Kidney epithelial cell (primary cell): ENCODE measurements around the gene KIRREL3. TPM values are rescaled to one million over a fixed set of nuclear protein-coding genes. Genes with fewer than 3 reads are reported as not detected.

ENCODE experiments used
- DNase-seq: peaks from one replicate; pipeline ENCODE4 v3.0.0-alpha.2; 2010; ENCODE audit warnings: low read depth
- H3K27me3 ChIP-seq: 2 replicates; pipeline ENCODE4 v1.6.0; 2011; ENCODE audit warnings: low read length; ENCODE audit not compliant: control insufficient read depth, insufficient read depth
- H3K36me3 ChIP-seq: 2 replicates; pipeline ENCODE4 v1.5.1; 2011; ENCODE audit warnings: low read length; ENCODE audit not compliant: control insufficient read depth, insufficient read depth
- H3K4me3 ChIP-seq: 2 replicates; pipeline ENCODE4 v1.5.1; 2011; ENCODE audit warnings: low read depth, mild to moderate bottlenecking, control low read depth, low read length
- total RNA-seq: library from RNA; depleted of rRNA; stranded (reverse); fragments of >200 nt; gene quantifications from 2 replicates; pipeline ENCODE4 v1.2.3, GENCODE V29; 2015
- TF ChIP-seq, protein P1 (sequence below): IDR thresholded peaks from 2 replicates; pipeline ENCODE4 v1.5.1; 2011; ENCODE audit warnings: mild to moderate bottlenecking, moderate library complexity, low read length, control low read depth, inconsistent platforms; ENCODE audit not compliant: insufficient read depth, poor library complexity, severe bottlenecking

Gene KIRREL3
- total RNA-seq, 1 donor from 2014 or later, result 1.3 TPM

DNA sequence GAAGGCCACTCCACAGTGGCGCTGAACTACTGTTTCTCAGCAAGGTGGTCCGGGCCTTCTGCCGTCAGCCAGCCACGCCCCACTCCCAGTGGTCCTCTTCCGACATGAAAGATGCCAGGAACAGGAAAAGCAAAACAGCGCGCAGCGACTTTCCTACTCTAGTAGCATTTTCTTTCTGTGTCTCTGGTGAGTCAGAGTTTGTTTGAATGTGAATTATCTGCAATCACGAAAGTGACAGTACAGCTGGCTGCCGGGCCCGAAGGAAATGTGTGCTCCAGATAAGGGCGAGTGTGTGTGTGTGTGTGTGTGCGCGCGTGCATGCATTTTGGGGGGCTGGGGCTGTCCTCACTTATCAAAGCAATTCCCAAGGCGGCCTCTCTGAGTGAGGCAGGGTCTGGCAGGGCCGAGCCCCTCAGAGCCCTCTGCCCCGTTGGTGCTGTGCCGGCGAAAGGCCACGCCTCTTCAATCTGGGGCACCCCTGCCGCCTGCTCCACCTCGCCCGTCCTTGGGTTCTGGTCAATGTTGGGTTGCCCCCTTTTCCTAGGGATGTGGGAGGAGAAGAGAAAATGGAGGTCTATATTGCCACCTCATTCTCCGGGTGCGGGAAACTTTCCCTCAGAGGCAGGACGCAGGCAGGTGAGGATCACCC lies 288.5 kb downstream of the KIRREL3 start:
- no peaks in the 10 kb centered on the region for H3K36me3 ChIP-seq
- H3K27me3 ChIP-seq, result no peaks in the 10 kb centered on the region
- TF ChIP-seq, protein P1, sequence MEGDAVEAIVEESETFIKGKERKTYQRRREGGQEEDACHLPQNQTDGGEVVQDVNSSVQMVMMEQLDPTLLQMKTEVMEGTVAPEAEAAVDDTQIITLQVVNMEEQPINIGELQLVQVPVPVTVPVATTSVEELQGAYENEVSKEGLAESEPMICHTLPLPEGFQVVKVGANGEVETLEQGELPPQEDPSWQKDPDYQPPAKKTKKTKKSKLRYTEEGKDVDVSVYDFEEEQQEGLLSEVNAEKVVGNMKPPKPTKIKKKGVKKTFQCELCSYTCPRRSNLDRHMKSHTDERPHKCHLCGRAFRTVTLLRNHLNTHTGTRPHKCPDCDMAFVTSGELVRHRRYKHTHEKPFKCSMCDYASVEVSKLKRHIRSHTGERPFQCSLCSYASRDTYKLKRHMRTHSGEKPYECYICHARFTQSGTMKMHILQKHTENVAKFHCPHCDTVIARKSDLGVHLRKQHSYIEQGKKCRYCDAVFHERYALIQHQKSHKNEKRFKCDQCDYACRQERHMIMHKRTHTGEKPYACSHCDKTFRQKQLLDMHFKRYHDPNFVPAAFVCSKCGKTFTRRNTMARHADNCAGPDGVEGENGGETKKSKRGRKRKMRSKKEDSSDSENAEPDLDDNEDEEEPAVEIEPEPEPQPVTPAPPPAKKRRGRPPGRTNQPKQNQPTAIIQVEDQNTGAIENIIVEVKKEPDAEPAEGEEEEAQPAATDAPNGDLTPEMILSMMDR, result no peak
- no peak overlapping the region for H3K4me3 ChIP-seq
- no peak for DNase-seq

DNA sequence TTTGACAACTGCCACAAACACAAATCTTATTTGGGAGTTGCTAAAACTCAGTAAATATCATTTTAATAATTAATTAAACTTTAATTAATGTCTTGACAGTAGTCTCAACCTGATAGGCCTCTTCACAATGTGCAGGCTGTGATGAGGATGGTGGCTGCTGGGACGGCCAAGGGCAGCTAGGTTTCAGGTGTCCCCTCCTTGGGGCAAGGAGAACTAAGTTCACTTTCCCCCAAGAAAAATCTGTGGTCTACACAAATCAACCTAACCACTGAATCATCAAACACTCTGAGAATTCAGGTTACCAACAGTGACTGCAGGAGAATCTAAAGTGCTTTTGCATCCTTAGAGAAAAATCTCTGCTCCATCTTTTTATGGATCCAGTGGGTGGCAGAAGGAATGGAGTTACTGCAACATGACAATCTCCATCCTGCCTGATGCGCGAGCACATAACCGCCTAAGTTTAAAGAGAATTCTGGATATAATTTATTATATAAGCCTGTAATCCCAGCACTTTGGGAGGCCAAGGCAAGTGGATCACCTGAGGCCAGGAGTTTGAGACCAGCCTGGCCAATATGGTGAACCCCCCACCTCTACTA lies 289.7 kb downstream of the KIRREL3 start:
- no peaks in the 10 kb centered on the region for H3K27me3 ChIP-seq
- TF ChIP-seq, protein P1, result no peak

DNA sequence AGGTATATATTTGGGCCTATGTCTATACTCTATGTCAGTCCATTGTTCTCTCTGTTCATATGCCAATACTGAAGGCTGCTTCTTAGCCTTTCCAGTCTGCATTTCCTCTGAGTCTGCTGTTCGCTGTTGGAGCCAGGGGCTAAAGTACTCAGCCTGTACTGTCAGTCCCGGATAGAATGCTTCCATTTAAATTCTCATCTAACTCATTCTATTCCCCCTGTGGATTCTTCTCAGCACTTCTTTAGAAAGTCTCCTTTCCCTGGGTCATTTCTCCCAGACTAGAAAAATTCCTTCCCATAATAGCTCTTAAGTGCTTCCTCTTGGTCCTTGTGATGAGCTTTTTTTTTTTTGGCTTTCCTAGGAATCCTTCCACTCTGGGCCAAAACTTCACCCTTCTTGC lies 293.1 kb downstream of the KIRREL3 start:
- DNase-seq, result no peak
- TF ChIP-seq, protein P1, result no peak
- H3K36me3 ChIP-seq, result no peaks in the 10 kb centered on the region
- H3K4me3 ChIP-seq, result no peak overlapping the region
- no peaks in the 10 kb centered on the region for H3K27me3 ChIP-seq

More for the DNA sequence above, 289.7 kb downstream of the KIRREL3 start:
- no peak for DNase-seq
- no peak overlapping the region for H3K4me3 ChIP-seq
- no peaks in the 10 kb centered on the region for H3K36me3 ChIP-seq

DNA sequence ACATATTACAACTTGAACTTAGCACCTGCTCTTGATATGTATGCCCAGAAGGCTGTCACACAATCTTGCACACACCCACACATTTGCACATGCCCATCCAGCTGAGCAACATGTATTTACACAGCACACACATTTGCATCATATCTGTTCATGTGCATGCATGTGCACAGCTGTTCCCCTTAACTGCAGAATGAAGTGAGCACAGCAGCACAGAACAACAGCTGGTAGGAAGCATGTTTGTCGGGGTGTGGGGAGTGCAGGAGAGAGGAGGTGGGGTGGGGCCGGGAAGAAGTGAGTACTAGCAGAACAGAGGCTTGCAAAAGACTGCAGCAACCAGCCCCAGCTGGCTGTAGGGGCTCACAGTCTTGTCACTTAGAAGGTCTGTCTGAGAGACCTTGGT lies 296.5 kb downstream of the KIRREL3 start:
- H3K36me3 ChIP-seq, result no peaks in the 10 kb centered on the region
- DNase-seq, result no peak
- no peaks in the 10 kb centered on the region for H3K27me3 ChIP-seq
- TF ChIP-seq, protein P1, result no peak
- H3K4me3 ChIP-seq, result no peak overlapping the region

DNA sequence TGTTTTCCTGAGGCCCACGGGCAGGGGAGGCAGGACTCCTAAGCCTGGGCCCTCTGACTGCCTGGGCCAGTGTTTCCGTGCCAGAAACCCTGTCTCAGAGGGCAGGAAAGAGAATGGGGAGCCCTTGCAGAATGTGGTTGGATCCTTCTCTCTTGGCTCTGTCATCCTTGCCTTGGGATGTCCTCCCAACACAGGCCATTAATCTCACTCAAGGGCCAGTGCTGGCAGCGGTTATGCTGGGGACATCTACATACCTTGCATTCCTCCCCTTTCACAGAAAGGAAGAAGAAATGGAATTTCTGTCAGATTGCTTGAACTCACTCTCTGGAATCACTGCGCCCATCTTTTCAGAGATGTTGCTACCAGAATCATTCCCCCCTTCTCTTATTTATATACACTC lies 296.9 kb downstream of the KIRREL3 start:
- Histone ChIP-seq H3K4me3 (no peak overlapping the region), H3K36me3 (no peaks in the 10 kb centered on the region), H3K27me3 (no peaks in the 10 kb centered on the region)
- TF ChIP-seq, protein P1, result no peak
- no peak for DNase-seq

DNA sequence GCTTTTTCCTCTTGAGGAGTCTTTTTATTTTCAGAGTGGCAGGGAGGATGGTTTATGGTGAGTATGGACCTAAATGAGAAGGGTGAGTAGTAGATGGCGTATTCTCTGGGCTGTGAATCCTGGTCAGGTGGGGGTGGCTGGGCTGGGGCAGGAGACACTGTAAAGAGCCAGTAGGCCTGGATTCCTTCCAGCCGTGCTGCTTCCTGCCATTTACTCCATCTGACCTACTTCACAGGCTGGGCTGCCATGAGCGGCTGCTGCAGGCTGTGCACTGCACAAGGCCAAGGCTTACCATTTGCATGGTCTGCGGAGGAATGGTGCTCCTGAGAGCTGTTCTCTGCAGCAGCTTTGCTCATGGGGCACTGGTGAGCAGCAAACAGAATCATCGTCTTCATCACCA lies 297.6 kb downstream of the KIRREL3 start:
- Histone ChIP-seq H3K4me3 (no peak overlapping the region), H3K27me3 (no peaks in the 10 kb centered on the region), H3K36me3 (no peaks in the 10 kb centered on the region)
- TF ChIP-seq, protein P1, result no peak
- DNase-seq, result no peak
